DOHH2 (cell line): Measurements from ENCODE around the gene EDN1.

ENCODE experiments used
- H3F3A ChIP-seq: fragments of 200-600 bp; sonication (generic), shearing (Covaris generic); 2 replicates; pipeline ENCODE4 v1.6.0; 2016; ENCODE audit warnings: antibody characterized with exemption, mild to moderate bottlenecking; ENCODE audit not compliant: control insufficient read depth, insufficient read depth
- H3K27ac ChIP-seq: fragments of 200-600 bp; sonication (generic); 2 replicates; pipeline ENCODE4 v1.5.1; 2014; ENCODE audit warnings: low read depth, mild to moderate bottlenecking, low read length, moderate library complexity
- H3K27me3 ChIP-seq: fragments of 200-600 bp; sonication (generic); 2 replicates; pipeline ENCODE4 v1.6.1; 2014; ENCODE audit warnings: mild to moderate bottlenecking, low read length, mixed read lengths; ENCODE audit not compliant: control insufficient read depth
- H3K36me3 ChIP-seq: fragments of 200-600 bp; sonication (generic); 2 replicates; pipeline ENCODE4 v1.6.1; 2014; ENCODE audit warnings: mild to moderate bottlenecking, low read length, moderate library complexity, mixed read lengths; ENCODE audit not compliant: control insufficient read depth
- H3K4me1 ChIP-seq: fragments of 200-600 bp; sonication (generic); 2 replicates; pipeline ENCODE4 v1.6.1; 2014; ENCODE audit warnings: mild to moderate bottlenecking, low read length, mixed read lengths; ENCODE audit not compliant: control insufficient read depth
- H3K4me2 ChIP-seq: fragments of 200-600 bp; sonication (generic); 2 replicates; pipeline ENCODE4 v1.6.0; 2014; ENCODE audit warnings: mild to moderate bottlenecking, low read length, moderate library complexity
- H3K4me3 ChIP-seq: fragments of 200-600 bp; sonication (generic); 2 replicates; pipeline ENCODE4 v1.5.1; 2014; ENCODE audit warnings: mild to moderate bottlenecking, low read length, mixed read lengths
- H3K79me2 ChIP-seq: fragments of 200-600 bp; sonication (generic); 2 replicates; pipeline ENCODE4 v1.6.1; 2014; ENCODE audit warnings: mild to moderate bottlenecking, low read length, mixed read lengths; ENCODE audit not compliant: control insufficient read depth
- H3K9me2 ChIP-seq: fragments of 200-600 bp; sonication (generic); replicated peaks from 2 replicates; pipeline ENCODE4 v1.6.1; 2014; ENCODE audit warnings: mild to moderate bottlenecking, low read length, mixed read lengths; ENCODE audit not compliant: control insufficient read depth
- H3K9me3 ChIP-seq: fragments of 200-600 bp; sonication (generic); 2 replicates; pipeline ENCODE4 v1.6.1; 2014; ENCODE audit warnings: antibody characterized with exemption, low read length, mixed read lengths; ENCODE audit not compliant: control insufficient read depth, insufficient read depth
- H4K20me1 ChIP-seq: fragments of 200-600 bp; sonication (generic); 2 replicates; pipeline ENCODE4 v1.6.0; 2014; ENCODE audit warnings: low read depth, mild to moderate bottlenecking, antibody characterized with exemption, low read length, moderate library complexity; ENCODE audit not compliant: control insufficient read depth, insufficient read depth
- CTCF ChIP-seq: fragments of 200-600 bp; sonication (generic); IDR thresholded peaks from one replicate; pipeline ENCODE4 v1.5.1; 2014; ENCODE audit warnings: antibody characterized with exemption, mild to moderate bottlenecking, low read depth, low read length; ENCODE audit not compliant: poor library complexity, severe bottlenecking
- EZH2phosphoT487 ChIP-seq: fragments of 200-600 bp; sonication (generic); IDR thresholded peaks from 2 replicates; pipeline ENCODE4 v1.6.1; 2017; ENCODE audit warnings: borderline replicate concordance, mild to moderate bottlenecking, antibody characterized with exemption, low read length, moderate library complexity, mixed read lengths

The EDN1 gene

GRCh38 chr6:12288211-12288618, 1.9 kb upstream of the EDN1 start:
- Histone ChIP-seq H3K27me3 (peaks cover 30% of the 10 kb centered on the region), H3K4me3 (no peak overlapping the region), H3K9me2 (no peaks in the 10 kb centered on the region), H3K4me1 (peaks cover 17% of the 10 kb centered on the region), H4K20me1 (no peaks in the 10 kb centered on the region), H3K27ac (no peak overlapping the region), H3K36me3 (no peaks in the 10 kb centered on the region), H3F3A (no peaks in the 10 kb centered on the region), H3K9me3 (no peaks in the 10 kb centered on the region), H3K79me2 (no peaks in the 10 kb centered on the region), H3K4me2 (no peak overlapping the region)
- TF ChIP-seq CTCF (no peak), EZH2phosphoT487 (no peak)

- Histone ChIP-seq H3K36me3 (no peaks in the 10 kb centered on the region), H3K4me3 (no peak overlapping the region), H3K79me2 (no peaks in the 10 kb centered on the region), H3K4me1 (peaks cover 17% of the 10 kb centered on the region), H3K27ac (no peak overlapping the region), H3K9me3 (no peaks in the 10 kb centered on the region), H3K9me2 (no peaks in the 10 kb centered on the region), H3K4me2 (peak overlapping the region; percentile 96), H3F3A (no peaks in the 10 kb centered on the region), H3K27me3 (peaks cover 27% of the 10 kb centered on the region), H4K20me1 (no peaks in the 10 kb centered on the region)
- no peak for TF ChIP-seq CTCF
- no peak for TF ChIP-seq EZH2phosphoT487
Observed at GRCh38 chr6:12288914-12289313, 1.2 kb upstream of the EDN1 start.

GRCh38 chr6:12289365-12289919, 719 bp upstream of the EDN1 start:
- Histone ChIP-seq H3K9me3 (no peaks in the 10 kb centered on the region), H3K4me2 (peak overlapping the region; percentile 96), H3K9me2 (no peaks in the 10 kb centered on the region), H4K20me1 (no peaks in the 10 kb centered on the region), H3K36me3 (no peaks in the 10 kb centered on the region), H3K4me3 (peak overlapping the region; percentile 70), H3K79me2 (no peaks in the 10 kb centered on the region), H3K27ac (no peak overlapping the region), H3K27me3 (peaks cover 25% of the 10 kb centered on the region), H3F3A (no peaks in the 10 kb centered on the region), H3K4me1 (peaks cover 17% of the 10 kb centered on the region)
- TF ChIP-seq CTCF (peak; percentile 74), EZH2phosphoT487 (0 out of 2 replicates have a peak, but pooled peaks have one; percentile 18)
